HEK293 (cell line): ENCODE results near the gene UTP14C.
A peak's percentile ranks its signal among the peaks of the same experiment; 100 is the strongest.

Experiments
- CTCF ChIA-PET: fragments of 350-600 bp; formaldehyde crosslinking; extraction: SDS; loops from one replicate; lab custom pipeline; 2021; ENCODE audit warnings: antibody characterized with exemption; lab: Yijun Ruan, JAX
- POLR2A ChIA-PET: fragments of 300-600 bp; formaldehyde crosslinking; extraction: SDS; loops from one replicate; lab custom pipeline; 2020; ENCODE audit warnings: antibody characterized with exemption, inconsistent platforms; lab: Yijun Ruan, JAX
- H3K27ac ChIP-seq: fragments of 200-500 bp; sonication (Bioruptor generic); 2 replicates; pipeline ENCODE4 v1.5.1; 2014; ENCODE audit warnings: low read depth, low read length, control low read depth, inconsistent platforms; ENCODE audit errors: extremely low read depth
- H3K36me3 ChIP-seq, 2 experiments: fragments of 200-500 bp in 1 of 2; sonication (Bioruptor generic) in 1 of 2; 1 replicate in 1 of 2; 2 replicates in 1 of 2; pipeline ENCODE4 v1.5.1; 2014 to 2017; ENCODE audit warnings: inconsistent platforms in 2 of 2, low read length in 2 of 2; ENCODE audit not compliant: control insufficient read depth in 2 of 2, insufficient read depth in 1 of 2
- H3K4me1 ChIP-seq: fragments of 200-500 bp; sonication (Bioruptor generic); 2 replicates; pipeline ENCODE4 v1.5.1; 2014; ENCODE audit warnings: mild to moderate bottlenecking, low read length, inconsistent platforms; ENCODE audit not compliant: control insufficient read depth, insufficient read depth
- H3K4me3 ChIP-seq: 2 replicates; pipeline ENCODE4 v1.5.1; 2011; ENCODE audit warnings: low read depth, mild to moderate bottlenecking, control low read depth, low read length, moderate library complexity
- H3K9me3 ChIP-seq: fragments of 200-500 bp; sonication (Bioruptor generic); 2 replicates; pipeline ENCODE4 v1.5.1; 2014; ENCODE audit warnings: low read depth, low read length, inconsistent platforms; ENCODE audit not compliant: control insufficient read depth, insufficient read depth
- CTCF ChIP-seq: fragments of 450-650 bp; formaldehyde crosslinking; IDR thresholded peaks from 2 replicates; pipeline ENCODE4 v1.5.1; 2016; ENCODE audit warnings: missing biosample characterization, missing genetic modification characterization
- EGR2 ChIP-seq: fragments of 450-650 bp; formaldehyde crosslinking; IDR thresholded peaks from 2 replicates; pipeline ENCODE4 v1.5.1; 2016; ENCODE audit warnings: low read depth, missing biosample characterization, missing genetic modification characterization
- GLI2 ChIP-seq: fragments of 450-650 bp; formaldehyde crosslinking; IDR thresholded peaks from 2 replicates; pipeline ENCODE4; 2017; ENCODE audit warnings: missing biosample characterization, missing genetic modification characterization, low read depth, borderline replicate concordance
- GLIS1 ChIP-seq: fragments of 450-650 bp; formaldehyde crosslinking; IDR thresholded peaks from 2 replicates; pipeline ENCODE4 v1.5.1; 2016; ENCODE audit warnings: missing biosample characterization, missing genetic modification characterization
- GLIS2 ChIP-seq: fragments of 450-650 bp; formaldehyde crosslinking; IDR thresholded peaks from 2 replicates; pipeline ENCODE4 v1.5.1; 2016; ENCODE audit warnings: missing biosample characterization, missing genetic modification characterization
- HOXA7 ChIP-seq: sonication (generic); formaldehyde crosslinking; IDR thresholded peaks from 2 replicates; pipeline ENCODE4 v1.8.1; 2022; ENCODE audit warnings: missing genetic modification reagents, borderline replicate concordance
- KLF8 ChIP-seq: fragments of 450-650 bp; formaldehyde crosslinking; IDR thresholded peaks from 2 replicates; pipeline ENCODE4 v1.5.1; 2016; ENCODE audit warnings: missing biosample characterization, missing genetic modification characterization
- OSR2 ChIP-seq: fragments of 450-650 bp; formaldehyde crosslinking; IDR thresholded peaks from 2 replicates; pipeline ENCODE4 v1.5.1; 2016; ENCODE audit warnings: missing biosample characterization, missing genetic modification characterization
- PRDM1 ChIP-seq: fragments of 450-650 bp; formaldehyde crosslinking; IDR thresholded peaks from 2 replicates; pipeline ENCODE4; 2016; ENCODE audit warnings: missing biosample characterization, missing genetic modification characterization
- ZBTB1 ChIP-seq: fragments of 450-650 bp; formaldehyde crosslinking; IDR thresholded peaks from 2 replicates; pipeline ENCODE4 v1.5.1; 2016; ENCODE audit warnings: missing biosample characterization, missing genetic modification characterization
- ZBTB8A ChIP-seq: fragments of 450-650 bp; formaldehyde crosslinking; IDR thresholded peaks from 2 replicates; pipeline ENCODE4 v1.5.1; 2016; ENCODE audit warnings: missing biosample characterization, missing genetic modification characterization
- ZIC2 ChIP-seq: fragments of 450-650 bp; formaldehyde crosslinking; IDR thresholded peaks from 2 replicates; pipeline ENCODE4 v1.5.1; 2016; ENCODE audit warnings: missing biosample characterization, missing genetic modification characterization
- ZNF248 ChIP-seq: fragments of 450-650 bp; formaldehyde crosslinking; IDR thresholded peaks from 2 replicates; pipeline ENCODE4 v1.5.1; 2017; ENCODE audit warnings: missing biosample characterization, missing genetic modification characterization
- ZNF280C ChIP-seq: fragments of 450-650 bp; formaldehyde crosslinking; IDR thresholded peaks from 2 replicates; pipeline ENCODE4 v1.5.1; 2016; ENCODE audit warnings: missing biosample characterization, missing genetic modification characterization
- ZNF292 ChIP-seq: fragments of 450-650 bp; formaldehyde crosslinking; IDR thresholded peaks from 2 replicates; pipeline ENCODE4 v1.5.1; 2016; ENCODE audit warnings: low read depth, missing biosample characterization, missing genetic modification characterization, borderline replicate concordance
- ZNF341 ChIP-seq: fragments of 450-650 bp; formaldehyde crosslinking; IDR thresholded peaks from 2 replicates; pipeline ENCODE4; 2016; ENCODE audit warnings: low read depth, missing biosample characterization, missing genetic modification characterization
- ZNF600 ChIP-seq: fragments of 450-650 bp; formaldehyde crosslinking; IDR thresholded peaks from 2 replicates; pipeline ENCODE4 v1.5.1; 2016; ENCODE audit warnings: missing biosample characterization, missing genetic modification characterization
- TF ChIP-seq, protein P1 (sequence below): fragments of 450-650 bp; formaldehyde crosslinking; IDR thresholded peaks from 2 replicates; pipeline ENCODE4 v1.5.1; 2016; ENCODE audit warnings: missing biosample characterization, missing genetic modification characterization
- TF ChIP-seq, protein P2 (sequence below): fragments of 450-650 bp; formaldehyde crosslinking; IDR thresholded peaks from 2 replicates; pipeline ENCODE4 v1.5.1; 2017; ENCODE audit warnings: missing biosample characterization, missing genetic modification characterization

UTP14C gene

GRCh38 chr13:51993713-51994112, 30.8 kb upstream of the UTP14C start:
- CTCF ChIA-PET, result no interaction called here
- TF ChIP-seq ZNF292 (tag by site-specific recombination) (no peak), PRDM1 (tag by site-specific recombination) (no peak), EGR2 (no peak), ZBTB8A (tag by site-specific recombination) (no peak), HOXA7 (CRISPR knock-in tag) (no peak), KLF8 (tag by site-specific recombination) (no peak)
- no peak overlapping the region for H3K27ac ChIP-seq
- no peak overlapping the region for H3K4me3 ChIP-seq
- H3K36me3 ChIP-seq, result no peaks in the 10 kb centered on the region
- no peaks in the 10 kb centered on the region for H3K9me3 ChIP-seq
- POLR2A ChIA-PET, result no interaction called here
- H3K4me1 ChIP-seq, result peaks cover 13% of the 10 kb centered on the region

DNA sequence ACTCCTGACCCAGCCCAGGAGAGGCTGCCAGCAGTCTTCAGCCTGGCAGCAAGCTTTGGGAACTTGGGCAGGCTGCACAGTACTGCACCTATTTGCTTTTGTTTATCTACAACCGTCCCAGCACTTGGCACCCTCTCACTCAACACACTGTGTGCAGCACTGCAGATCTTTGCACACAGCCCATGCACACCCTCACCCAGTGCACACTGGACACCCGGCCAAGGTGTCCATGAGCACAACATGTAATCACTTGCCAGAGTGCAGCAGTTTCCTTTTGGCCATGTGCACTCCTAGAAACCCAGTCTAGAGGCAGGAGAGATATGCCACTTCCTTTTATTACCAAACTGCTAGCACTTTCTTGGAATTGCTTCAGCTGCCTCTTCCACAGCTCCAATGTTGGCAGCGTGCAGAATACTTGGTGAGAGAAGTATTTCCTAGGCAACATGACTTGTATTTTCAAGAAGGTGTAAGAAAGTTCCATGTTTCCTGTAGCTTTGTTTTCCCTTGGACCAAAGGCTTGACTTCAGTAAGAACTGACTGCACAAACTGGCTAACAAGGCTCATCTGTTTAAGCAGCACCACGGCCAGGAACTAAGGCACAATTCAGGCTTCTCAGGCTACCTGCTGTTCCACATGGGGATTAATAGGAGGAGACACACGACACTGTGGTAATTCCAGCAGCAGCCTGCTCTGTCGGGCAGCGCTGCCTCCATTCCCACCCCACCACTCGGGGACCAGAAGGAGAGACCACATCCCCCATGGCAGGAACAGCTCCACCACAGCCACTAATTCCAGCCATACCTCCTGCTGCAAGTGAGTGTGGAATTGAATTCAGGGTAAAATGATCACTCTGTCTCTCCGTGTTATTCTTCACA, 28.6 kb upstream of the UTP14C start:
- no peak overlapping the region for H3K4me3 ChIP-seq
- peaks cover 14% of the 10 kb centered on the region for H3K4me1 ChIP-seq
- ChIA-PET POLR2A (no interaction called here), CTCF (no interaction called here)
- H3K27ac ChIP-seq, result no peak overlapping the region
- TF ChIP-seq ZNF600 (tag by site-specific recombination) (peak; percentile 77), GLIS1 (peak; percentile 48), GLIS2 (tag by site-specific recombination) (peak; percentile 26; the same call in 1 of the 2 replicates), ZIC2 (tag by site-specific recombination) (peak; percentile 94), ZNF292 (tag by site-specific recombination) (no peak), CTCF (tag by site-specific recombination) (peak; percentile 52; the same call in 1 of the 2 replicates), ZBTB1 (tag by site-specific recombination) (no peak), OSR2 (no peak), ZNF341 (tag by site-specific recombination) (peak; percentile 72; the same call in 1 of the 2 replicates), GLI2 (no peak), ZNF248 (tag by site-specific recombination) (no peak), ZNF280C (tag by site-specific recombination) (no peak)
- TF ChIP-seq, protein P1, sequence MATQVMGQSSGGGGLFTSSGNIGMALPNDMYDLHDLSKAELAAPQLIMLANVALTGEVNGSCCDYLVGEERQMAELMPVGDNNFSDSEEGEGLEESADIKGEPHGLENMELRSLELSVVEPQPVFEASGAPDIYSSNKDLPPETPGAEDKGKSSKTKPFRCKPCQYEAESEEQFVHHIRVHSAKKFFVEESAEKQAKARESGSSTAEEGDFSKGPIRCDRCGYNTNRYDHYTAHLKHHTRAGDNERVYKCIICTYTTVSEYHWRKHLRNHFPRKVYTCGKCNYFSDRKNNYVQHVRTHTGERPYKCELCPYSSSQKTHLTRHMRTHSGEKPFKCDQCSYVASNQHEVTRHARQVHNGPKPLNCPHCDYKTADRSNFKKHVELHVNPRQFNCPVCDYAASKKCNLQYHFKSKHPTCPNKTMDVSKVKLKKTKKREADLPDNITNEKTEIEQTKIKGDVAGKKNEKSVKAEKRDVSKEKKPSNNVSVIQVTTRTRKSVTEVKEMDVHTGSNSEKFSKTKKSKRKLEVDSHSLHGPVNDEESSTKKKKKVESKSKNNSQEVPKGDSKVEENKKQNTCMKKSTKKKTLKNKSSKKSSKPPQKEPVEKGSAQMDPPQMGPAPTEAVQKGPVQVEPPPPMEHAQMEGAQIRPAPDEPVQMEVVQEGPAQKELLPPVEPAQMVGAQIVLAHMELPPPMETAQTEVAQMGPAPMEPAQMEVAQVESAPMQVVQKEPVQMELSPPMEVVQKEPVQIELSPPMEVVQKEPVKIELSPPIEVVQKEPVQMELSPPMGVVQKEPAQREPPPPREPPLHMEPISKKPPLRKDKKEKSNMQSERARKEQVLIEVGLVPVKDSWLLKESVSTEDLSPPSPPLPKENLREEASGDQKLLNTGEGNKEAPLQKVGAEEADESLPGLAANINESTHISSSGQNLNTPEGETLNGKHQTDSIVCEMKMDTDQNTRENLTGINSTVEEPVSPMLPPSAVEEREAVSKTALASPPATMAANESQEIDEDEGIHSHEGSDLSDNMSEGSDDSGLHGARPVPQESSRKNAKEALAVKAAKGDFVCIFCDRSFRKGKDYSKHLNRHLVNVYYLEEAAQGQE (tag by site-specific recombination), result peak; percentile 43; the same call in 1 of the 2 replicates
- TF ChIP-seq, protein P2, sequence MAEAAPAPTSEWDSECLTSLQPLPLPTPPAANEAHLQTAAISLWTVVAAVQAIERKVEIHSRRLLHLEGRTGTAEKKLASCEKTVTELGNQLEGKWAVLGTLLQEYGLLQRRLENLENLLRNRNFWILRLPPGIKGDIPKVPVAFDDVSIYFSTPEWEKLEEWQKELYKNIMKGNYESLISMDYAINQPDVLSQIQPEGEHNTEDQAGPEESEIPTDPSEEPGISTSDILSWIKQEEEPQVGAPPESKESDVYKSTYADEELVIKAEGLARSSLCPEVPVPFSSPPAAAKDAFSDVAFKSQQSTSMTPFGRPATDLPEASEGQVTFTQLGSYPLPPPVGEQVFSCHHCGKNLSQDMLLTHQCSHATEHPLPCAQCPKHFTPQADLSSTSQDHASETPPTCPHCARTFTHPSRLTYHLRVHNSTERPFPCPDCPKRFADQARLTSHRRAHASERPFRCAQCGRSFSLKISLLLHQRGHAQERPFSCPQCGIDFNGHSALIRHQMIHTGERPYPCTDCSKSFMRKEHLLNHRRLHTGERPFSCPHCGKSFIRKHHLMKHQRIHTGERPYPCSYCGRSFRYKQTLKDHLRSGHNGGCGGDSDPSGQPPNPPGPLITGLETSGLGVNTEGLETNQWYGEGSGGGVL (tag by site-specific recombination), result no peak
- no peaks in the 10 kb centered on the region for H3K9me3 ChIP-seq
- no peaks in the 10 kb centered on the region for H3K36me3 ChIP-seq
